Activated T-helper 1 cell treated with anti-CD3 and anti-CD28 coated beads, Interleukin-12 subunit alpha, Interleukin-12 subunit beta, Interleukin-2, Interleukin-4 antibody, amounts not matched to agents 30 ng/mL and 10 ng/mL and 1 ng/mL, durations not matched to agents 14 hours and 24 hours and 36 hours (primary cell): Measurements from ENCODE around the gene GATA6. TPM values are rescaled to one million over a fixed set of nuclear protein-coding genes. Genes with fewer than 3 reads are reported as not detected.

Experiments used
- DNase-seq: peaks from one replicate; pipeline ENCODE4 v3.0.0; 2021; ENCODE audit warnings: low spot score
- H3K27ac Mint-ChIP-seq: one replicate; pipeline ENCODE4 v1.8.0; 2021; ENCODE audit warnings: mild to moderate bottlenecking, mixed read lengths
- H3K27me3 Mint-ChIP-seq: one replicate; pipeline ENCODE4 v1.8.0; 2022; ENCODE audit warnings: mild to moderate bottlenecking, moderate library complexity, mixed read lengths; ENCODE audit not compliant: insufficient read depth
- H3K36me3 Mint-ChIP-seq: one replicate; pipeline ENCODE4 v1.8.0; 2021; ENCODE audit warnings: low read depth, mixed read lengths
- H3K4me1 Mint-ChIP-seq: one replicate; pipeline ENCODE4 v1.8.0; 2021; ENCODE audit warnings: low read depth, mixed read lengths
- H3K4me3 Mint-ChIP-seq: one replicate; pipeline ENCODE4 v1.8.0; 2021; ENCODE audit warnings: mild to moderate bottlenecking, moderate library complexity, mixed read lengths
- H3K9me3 Mint-ChIP-seq: one replicate; pipeline ENCODE4 v1.8.0; 2021; ENCODE audit warnings: mixed read lengths
- intact Hi-C: fragments of 100-400 bp; cut with micrococcal nuclease; formaldehyde crosslinking; loops from one replicate; pipeline ENCODE4 v1.15.1; 2024
- total RNA-seq: library from RNA; stranded (reverse); gene quantifications from 2 replicates; pipeline ENCODE4 v1.2.3, GENCODE V29; 2022

The GATA6 gene
- total RNA-seq, 1 donor from 2014 or later = not detected

DNA sequence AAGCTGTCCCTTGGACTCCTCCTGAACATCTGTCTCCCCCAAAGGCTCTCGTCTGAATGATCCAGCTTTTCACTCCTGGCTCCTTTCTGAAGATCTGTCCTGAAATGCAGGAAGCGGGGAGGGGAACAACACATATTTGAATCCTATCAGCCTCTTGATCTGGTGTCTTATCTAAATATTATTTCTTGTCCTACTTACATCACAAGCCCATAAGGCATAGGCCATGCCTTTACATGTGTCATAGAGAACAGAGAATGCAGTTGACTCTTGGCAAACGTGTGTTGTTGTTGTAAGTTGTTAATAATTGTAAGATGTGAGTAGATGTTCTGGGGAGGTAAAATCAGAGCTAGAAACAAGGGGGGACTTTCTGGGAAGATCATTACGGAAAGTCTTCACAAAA is 57.4 kb downstream of the GATA6 start:
- H3K27me3 Mint-ChIP-seq = no peaks in the 10 kb centered on the region
- no peak overlapping the region for H3K4me3 Mint-ChIP-seq
- no peaks in the 10 kb centered on the region for H3K36me3 Mint-ChIP-seq
- H3K27ac Mint-ChIP-seq = no peak overlapping the region
- intact Hi-C loops = no loop called here
- DNase-seq = no peak
- H3K9me3 Mint-ChIP-seq = no peaks in the 10 kb centered on the region
- no peaks in the 10 kb centered on the region for H3K4me1 Mint-ChIP-seq

DNA sequence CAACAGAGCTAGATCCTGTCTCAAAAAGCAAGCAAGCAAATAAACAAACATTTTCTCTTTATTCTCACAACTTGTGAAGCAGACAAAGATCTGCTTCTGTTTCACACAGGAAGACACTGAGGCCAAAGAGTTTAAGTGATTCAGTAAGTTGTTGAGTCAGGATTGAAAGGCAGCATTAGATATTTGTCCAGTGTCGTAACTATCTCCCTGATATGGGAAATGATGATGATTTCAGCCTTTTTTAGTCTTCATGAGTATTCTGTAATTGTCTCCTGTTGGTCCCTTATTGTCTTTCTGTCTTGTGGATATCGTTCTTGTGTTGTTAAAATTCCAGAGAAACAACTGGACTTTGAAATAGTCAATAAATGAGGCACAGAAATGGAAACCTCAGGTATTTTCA is 59.6 kb downstream of the GATA6 start:
- H3K36me3 Mint-ChIP-seq = no peaks in the 10 kb centered on the region
- intact Hi-C loops = no loop called here
- no peak overlapping the region for H3K27ac Mint-ChIP-seq
- H3K9me3 Mint-ChIP-seq = no peaks in the 10 kb centered on the region
- no peaks in the 10 kb centered on the region for H3K27me3 Mint-ChIP-seq
- H3K4me1 Mint-ChIP-seq = no peaks in the 10 kb centered on the region
- DNase-seq = no peak
- H3K4me3 Mint-ChIP-seq = no peak overlapping the region

- H3K9me3 Mint-ChIP-seq = no peaks in the 10 kb centered on the region
- no peak overlapping the region for H3K27ac Mint-ChIP-seq
- intact Hi-C loops = no loop called here
- H3K4me1 Mint-ChIP-seq = no peaks in the 10 kb centered on the region
- no peak overlapping the region for H3K4me3 Mint-ChIP-seq
- no peaks in the 10 kb centered on the region for H3K27me3 Mint-ChIP-seq
- H3K36me3 Mint-ChIP-seq = no peaks in the 10 kb centered on the region
- DNase-seq = no peak
Observed at GRCh38 chr18:22229456-22230124, 60.2 kb downstream of the GATA6 start.

GRCh38 chr18:22230471-22230945 is 61.1 kb downstream of the GATA6 start:
- no peaks in the 10 kb centered on the region for H3K4me1 Mint-ChIP-seq
- H3K9me3 Mint-ChIP-seq = no peaks in the 10 kb centered on the region
- no peaks in the 10 kb centered on the region for H3K36me3 Mint-ChIP-seq
- no peaks in the 10 kb centered on the region for H3K27me3 Mint-ChIP-seq
- H3K27ac Mint-ChIP-seq = no peak overlapping the region
- intact Hi-C loops = no loop called here
- H3K4me3 Mint-ChIP-seq = no peak overlapping the region
- DNase-seq = no peak

- intact Hi-C loops = no loop called here
Observed at GRCh38 chr18:22233266-22233665, 63.9 kb downstream of the GATA6 start.

DNA sequence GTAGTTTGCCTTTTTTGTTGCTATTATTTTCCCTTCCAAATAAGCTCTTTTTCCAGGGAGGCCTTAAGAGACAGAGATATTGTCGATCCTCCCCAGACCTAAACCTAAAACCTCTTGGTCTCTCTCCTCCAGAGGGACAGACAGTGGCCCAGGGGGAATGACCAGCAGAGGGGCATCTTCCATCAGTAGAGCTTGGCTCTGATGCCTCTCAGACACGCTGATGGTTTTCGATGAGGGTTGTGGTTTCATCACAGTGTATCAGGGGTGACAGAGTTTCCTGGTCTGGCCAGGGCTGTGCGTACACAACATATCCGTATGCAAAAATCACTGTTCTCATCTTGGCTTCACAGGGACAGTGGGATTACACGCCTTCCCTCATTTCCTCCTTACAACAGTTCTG is 68.6 kb downstream of the GATA6 start:
- H3K27ac Mint-ChIP-seq = no peak overlapping the region
- no peaks in the 10 kb centered on the region for H3K36me3 Mint-ChIP-seq
- intact Hi-C loops = no loop called here
- H3K4me3 Mint-ChIP-seq = no peak overlapping the region
- H3K4me1 Mint-ChIP-seq = no peaks in the 10 kb centered on the region
- DNase-seq = no peak
- peaks cover 8% of the 10 kb centered on the region for H3K9me3 Mint-ChIP-seq
- peaks cover 2% of the 10 kb centered on the region for H3K27me3 Mint-ChIP-seq

More at GRCh38 chr18:22233266-22233665, 63.9 kb downstream of the GATA6 start:
- H3K4me1 Mint-ChIP-seq = no peaks in the 10 kb centered on the region
- H3K4me3 Mint-ChIP-seq = no peak overlapping the region
- DNase-seq = no peak
- H3K36me3 Mint-ChIP-seq = no peaks in the 10 kb centered on the region
- peaks cover 8% of the 10 kb centered on the region for H3K9me3 Mint-ChIP-seq
- no peak overlapping the region for H3K27ac Mint-ChIP-seq
- H3K27me3 Mint-ChIP-seq = peaks cover 2% of the 10 kb centered on the region

DNA sequence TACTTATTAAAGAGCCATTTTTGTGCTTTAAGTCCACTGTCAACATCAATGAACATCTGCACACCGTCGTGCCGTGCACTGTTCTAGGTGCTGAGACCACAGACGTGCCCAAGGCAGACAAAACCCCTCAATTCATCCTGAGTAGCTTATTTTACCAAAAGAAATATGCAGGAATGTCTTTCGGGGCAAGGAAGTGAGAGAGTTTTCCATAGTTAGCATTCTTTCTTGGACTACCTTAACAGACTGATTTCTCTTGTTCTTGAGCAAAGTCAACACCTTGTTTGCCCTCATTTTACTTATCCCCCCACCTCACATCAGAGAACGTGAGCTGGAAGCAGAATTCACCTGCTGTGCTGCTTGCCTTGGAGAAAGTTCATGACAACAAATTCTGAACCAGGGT is 69.3 kb downstream of the GATA6 start:
- no peak overlapping the region for H3K4me3 Mint-ChIP-seq
- no peak for DNase-seq
- H3K27me3 Mint-ChIP-seq = peaks cover 2% of the 10 kb centered on the region
- H3K27ac Mint-ChIP-seq = no peak overlapping the region
- peaks cover 8% of the 10 kb centered on the region for H3K9me3 Mint-ChIP-seq
- intact Hi-C loops = no loop called here
- no peaks in the 10 kb centered on the region for H3K4me1 Mint-ChIP-seq
- no peaks in the 10 kb centered on the region for H3K36me3 Mint-ChIP-seq

DNA sequence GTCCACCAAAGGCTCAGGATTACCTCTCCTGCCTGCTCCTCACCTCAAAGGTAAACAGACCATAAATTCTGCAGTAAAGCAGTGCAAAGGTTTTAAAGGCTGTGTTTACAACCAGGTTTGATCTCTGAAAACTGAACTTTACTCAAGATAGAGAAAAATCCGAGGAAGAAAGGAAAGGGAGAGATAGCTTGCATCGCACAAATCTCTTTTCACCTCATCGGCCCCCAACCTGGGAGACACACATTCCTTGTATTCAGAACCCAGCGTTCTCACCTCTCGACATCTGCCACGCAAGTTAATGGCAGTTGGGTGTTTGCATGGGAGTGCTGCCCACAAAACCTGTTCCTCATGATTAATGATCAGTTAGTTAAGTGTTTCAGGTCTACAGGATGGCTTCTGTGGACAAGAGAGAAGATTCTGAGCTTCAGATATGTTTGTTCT is 72.6 kb downstream of the GATA6 start:
- no peak overlapping the region for H3K27ac Mint-ChIP-seq
- H3K36me3 Mint-ChIP-seq = no peaks in the 10 kb centered on the region
- DNase-seq = no peak
- intact Hi-C loops = no loop called here
- H3K9me3 Mint-ChIP-seq = peaks cover 2% of the 10 kb centered on the region
- H3K4me3 Mint-ChIP-seq = no peak overlapping the region
- peaks cover 2% of the 10 kb centered on the region for H3K27me3 Mint-ChIP-seq
- H3K4me1 Mint-ChIP-seq = no peaks in the 10 kb centered on the region

DNA sequence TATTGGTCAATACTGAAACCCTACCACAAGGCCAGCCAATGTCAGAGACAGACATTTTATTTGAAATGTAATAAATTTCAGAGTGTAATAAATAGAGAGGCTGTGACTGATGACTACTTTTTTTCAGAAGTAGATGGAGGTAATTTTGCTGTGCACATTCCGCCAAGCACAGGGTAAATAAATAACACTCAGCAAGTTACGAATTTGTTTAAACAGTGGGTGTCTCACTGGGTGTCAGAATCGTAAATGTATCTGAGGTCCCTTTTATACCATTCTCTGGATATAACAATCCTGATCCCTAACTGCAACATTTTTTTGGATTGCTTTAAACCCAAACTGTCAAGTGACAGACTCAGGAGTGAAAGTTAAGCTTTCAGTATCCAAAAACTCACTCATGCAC is 74.1 kb downstream of the GATA6 start:
- Mint-ChIP-seq H3K27ac (no peak overlapping the region), H3K4me1 (no peaks in the 10 kb centered on the region), H3K36me3 (no peaks in the 10 kb centered on the region), H3K9me3 (no peaks in the 10 kb centered on the region), H3K4me3 (no peak overlapping the region), H3K27me3 (no peaks in the 10 kb centered on the region)
- intact Hi-C loops = no loop called here
- DNase-seq = no peak

DNA sequence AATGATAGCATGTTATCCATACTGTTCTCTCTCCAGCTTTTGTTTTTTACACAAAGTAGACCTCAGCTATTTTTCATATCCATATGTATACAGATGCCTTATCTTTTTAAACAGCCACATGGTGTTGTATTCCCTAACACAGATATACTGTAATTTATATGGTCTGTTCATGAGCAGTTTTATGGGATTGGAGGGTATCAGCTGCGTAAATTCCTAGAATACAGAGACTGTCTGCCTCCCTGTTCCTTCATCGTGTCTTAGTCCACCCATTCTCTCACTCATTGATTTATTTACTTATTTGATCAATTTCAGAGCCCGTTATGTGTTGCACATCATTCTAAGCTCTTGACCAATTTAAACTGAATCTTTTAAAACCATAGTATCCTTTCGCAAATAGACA is 80.6 kb downstream of the GATA6 start:
- Mint-ChIP-seq H3K27me3 (no peaks in the 10 kb centered on the region), H3K27ac (no peak overlapping the region), H3K9me3 (no peaks in the 10 kb centered on the region), H3K4me1 (no peaks in the 10 kb centered on the region), H3K36me3 (no peaks in the 10 kb centered on the region), H3K4me3 (no peak overlapping the region)
- DNase-seq = no peak
- intact Hi-C loops = no loop called here

- no peaks in the 10 kb centered on the region for H3K36me3 Mint-ChIP-seq
- H3K9me3 Mint-ChIP-seq = no peaks in the 10 kb centered on the region
- H3K4me3 Mint-ChIP-seq = no peak overlapping the region
- H3K27me3 Mint-ChIP-seq = no peaks in the 10 kb centered on the region
- H3K4me1 Mint-ChIP-seq = no peaks in the 10 kb centered on the region
- H3K27ac Mint-ChIP-seq = no peak overlapping the region
- intact Hi-C loops = no loop called here
- no peak for DNase-seq
Observed at GRCh38 chr18:22250591-22250996, 81.2 kb downstream of the GATA6 start.

Other genes starting within 250 kb of the GATA6 start
- not detected in 2 replicates for gene CTAGE1, start 248.3 kb downstream of the GATA6 start, total RNA-seq